ENCODE measurements around the gene NKX1-1.

The NKX1-1 gene

GRCh38 chr4:1359976-1360375 is 46.3 kb downstream of the NKX1-1 start:
- DNase-seq (ENCODE audit: low spot score): no peak

GRCh38 chr4:1359144-1359501 is 47.1 kb downstream of the NKX1-1 start:
- DNase-seq (ENCODE audit: low spot score): no peak

GRCh38 chr4:1358421-1359143 is 47.7 kb downstream of the NKX1-1 start:
- DNase-seq (ENCODE audit: low spot score): no peak

- DNase-seq (ENCODE audit: low spot score): no peak
Measured at GRCh38 chr4:1357356-1358248, 48.6 kb downstream of the NKX1-1 start.

GRCh38 chr4:1356181-1356998 is 49.9 kb downstream of the NKX1-1 start:
- DNase-seq (ENCODE audit: low spot score): peak; percentile 49

- DNase-seq (ENCODE audit: low spot score): no peak
Measured at GRCh38 chr4:1355378-1355777, 50.9 kb downstream of the NKX1-1 start.

GRCh38 chr4:1354983-1355275 is 51.3 kb downstream of the NKX1-1 start:
- DNase-seq (ENCODE audit: low spot score): no peak

GRCh38 chr4:1354136-1354982 is 51.9 kb downstream of the NKX1-1 start:
- DNase-seq (ENCODE audit: low spot score): no peak

- DNase-seq (ENCODE audit: low spot score): no peak
Measured at GRCh38 chr4:1353186-1354055, 52.8 kb downstream of the NKX1-1 start.

Measured in CD4-positive, alpha-beta T cell treated with Interleukin-2 at 100 ng/mL for 4 hours (primary cell).